Measurements from ENCODE around the gene MAD1L1. TPM values are rescaled to one million over a fixed set of nuclear protein-coding genes. Genes with fewer than 3 reads are reported as not detected.
A peak's percentile ranks its signal among the peaks of the same experiment; 100 is the strongest.
"Not testable (repeated sequence)": the region's sequence is repeated elsewhere in the genome, so short reads cannot be mapped to it uniquely, and the experiment has no call there.

Gene MAD1L1
- polyA plus RNA-seq, 3 donors from 2014 or later, result 85.0 to 166 (median 97.0) TPM

GRCh38 chr7:2002561-2003450 lies 229.9 kb downstream of the MAD1L1 start:
- peaks cover 2 to 5% (median 3%) of the 10 kb centered on the region in 3 donors for H3K36me3 Mint-ChIP-seq
- peaks cover 4 to 6% (median 5%) of the 10 kb centered on the region in 3 donors for H3K27me3 Mint-ChIP-seq (ENCODE audit: low read depth in 3 of 3)
- no peak overlapping the region for H3K27ac Mint-ChIP-seq
- DNase-seq, result no peak
- no peaks in the 10 kb centered on the region for H3K9me3 Mint-ChIP-seq
- no peak overlapping the region for H3K4me3 Mint-ChIP-seq
- H3K4me1 Mint-ChIP-seq, result peaks cover 34 to 36% of the 10 kb centered on the region in 2 donors

- Mint-ChIP-seq H3K27ac (peak overlapping the region in 1 of 6 donors; percentile 49), H3K9me3 (no peaks in the 10 kb centered on the region), H3K4me3 (no peak overlapping the region), H3K4me1 (peaks cover 31 to 34% of the 10 kb centered on the region in 2 donors), H3K36me3 (peaks cover 0 to 3% (median 3%) of the 10 kb centered on the region in 3 donors), H3K27me3 (ENCODE audit: low read depth in 3 of 3) (peaks cover 4 to 7% (median 6%) of the 10 kb centered on the region in 3 donors)
- DNase-seq, result no peak
Observed at GRCh38 chr7:2001601-2002442, 230.9 kb downstream of the MAD1L1 start.

DNA sequence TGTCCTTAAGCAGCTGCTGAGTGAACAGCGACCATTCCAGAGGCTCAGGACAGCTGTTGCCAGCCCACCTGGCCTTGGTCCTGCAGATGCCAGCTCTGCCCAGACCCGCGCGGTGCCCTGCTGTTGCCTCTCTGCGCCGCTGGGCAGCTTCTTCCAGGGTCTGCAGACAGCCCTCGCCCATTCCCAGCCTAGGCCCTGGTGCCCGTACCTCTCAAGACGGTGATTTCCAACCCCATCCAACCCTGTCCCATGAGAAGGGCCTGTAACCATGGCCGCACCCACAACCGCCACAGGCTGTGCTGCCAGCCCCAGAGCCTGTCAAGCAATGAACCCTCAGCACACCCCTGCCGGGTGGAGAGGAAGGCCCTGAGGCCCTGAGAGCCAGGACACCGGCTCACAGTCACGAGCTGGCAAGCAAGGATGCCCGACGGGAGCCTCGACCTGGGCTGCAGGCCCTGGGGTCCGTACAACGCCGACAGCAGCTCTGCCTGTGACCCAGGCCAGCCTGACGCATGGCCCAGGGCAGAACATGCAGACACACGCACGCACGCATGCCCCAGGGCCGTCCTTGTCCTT lies 231.9 kb downstream of the MAD1L1 start:
- no peak for DNase-seq
- H3K9me3 Mint-ChIP-seq, result no peaks in the 10 kb centered on the region
- H3K27me3 Mint-ChIP-seq (ENCODE audit: low read depth in 3 of 3), result peaks cover 3 to 7% (median 4%) of the 10 kb centered on the region in 3 donors
- no peak overlapping the region for H3K4me3 Mint-ChIP-seq
- peaks cover 0 to 3% (median 0%) of the 10 kb centered on the region in 3 donors for H3K36me3 Mint-ChIP-seq
- H3K4me1 Mint-ChIP-seq, result peaks cover 22 to 27% of the 10 kb centered on the region in 2 donors
- peak overlapping the region in 1 of 6 donors; percentile 71 for H3K27ac Mint-ChIP-seq

- DNase-seq, result no peak
- H3K9me3 Mint-ChIP-seq, result no peaks in the 10 kb centered on the region
- peaks cover 16 to 22% of the 10 kb centered on the region in 2 donors for H3K4me1 Mint-ChIP-seq
- peaks cover 3 to 7% (median 4%) of the 10 kb centered on the region in 3 donors for H3K27me3 Mint-ChIP-seq (ENCODE audit: low read depth in 3 of 3)
- peaks cover 0 to 3% (median 0%) of the 10 kb centered on the region in 3 donors for H3K36me3 Mint-ChIP-seq
- H3K4me3 Mint-ChIP-seq, result peak overlapping the region in 4 of 5 donors; percentile 23 to 63 (median 53)
- peak overlapping the region in 3 of 6 donors; percentile 56 to 87 (median 71) for H3K27ac Mint-ChIP-seq
Observed at GRCh38 chr7:2000153-2000687, 232.5 kb downstream of the MAD1L1 start.

DNA sequence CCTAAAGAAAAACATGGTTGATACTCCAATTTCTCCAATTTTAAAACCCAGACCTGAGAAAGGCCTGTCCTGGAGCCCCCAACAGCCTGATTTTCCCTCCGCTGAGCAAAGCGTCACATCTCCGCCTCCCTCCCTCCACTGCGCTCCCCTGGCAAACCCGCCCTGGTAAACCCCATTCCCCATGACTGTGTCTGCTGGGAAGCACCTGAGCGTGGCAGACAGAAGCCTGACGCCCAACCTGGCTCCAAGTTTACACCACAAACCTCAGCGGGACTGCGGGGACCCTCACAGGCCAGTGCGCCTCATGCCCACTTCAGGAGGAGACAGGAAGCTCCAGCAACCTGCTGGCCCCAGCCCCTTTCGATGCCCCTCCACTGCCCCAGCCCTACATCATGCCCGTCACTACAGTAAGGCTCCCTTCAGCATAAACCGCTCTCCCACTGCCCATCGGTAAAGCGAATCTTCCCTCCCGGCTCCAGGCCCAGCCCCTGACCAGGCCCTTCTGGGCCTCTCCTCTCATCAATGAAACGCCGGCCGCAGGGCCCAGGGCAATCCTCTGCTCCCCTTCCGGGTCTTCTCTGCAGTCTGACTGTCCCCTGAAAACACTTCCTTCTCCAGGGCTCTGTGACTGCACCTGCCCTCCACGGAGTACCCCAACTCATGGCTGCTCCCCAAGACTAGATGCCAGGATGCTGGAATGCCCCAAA lies 233.3 kb downstream of the MAD1L1 start:
- Mint-ChIP-seq H3K9me3 (no peaks in the 10 kb centered on the region), H3K27ac (peak overlapping the region in 1 of 6 donors; percentile 71), H3K36me3 (peaks cover 0 to 3% (median 0%) of the 10 kb centered on the region in 3 donors), H3K27me3 (ENCODE audit: low read depth in 3 of 3) (peaks cover 3 to 7% (median 4%) of the 10 kb centered on the region in 3 donors), H3K4me3 (no peak overlapping the region), H3K4me1 (peaks cover 13 to 20% of the 10 kb centered on the region in 2 donors)
- no peak for DNase-seq

DNA sequence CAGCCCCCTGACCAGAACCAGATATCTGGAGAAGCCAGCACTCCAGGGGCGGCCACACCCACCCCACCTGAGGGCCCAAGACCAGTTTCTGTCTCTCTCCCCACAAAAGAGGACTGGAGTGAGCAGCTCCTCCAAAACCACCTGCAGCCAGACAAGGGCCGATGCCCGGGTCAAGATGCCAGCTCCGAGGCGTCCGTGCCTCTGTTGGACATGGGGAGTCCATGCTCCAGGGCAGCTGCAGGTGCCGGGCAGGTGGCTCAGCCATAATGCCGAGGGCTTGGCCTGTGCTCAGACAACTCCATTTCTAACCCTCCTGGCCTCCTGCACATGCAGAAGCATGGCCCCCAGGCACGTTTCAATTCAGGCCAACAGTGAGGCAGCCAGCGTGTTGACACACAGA lies 234.6 kb downstream of the MAD1L1 start:
- no peak overlapping the region for H3K27ac Mint-ChIP-seq
- H3K27me3 Mint-ChIP-seq (ENCODE audit: low read depth in 3 of 3), result peaks cover 3 to 7% (median 4%) of the 10 kb centered on the region in 3 donors
- no peak overlapping the region for H3K4me3 Mint-ChIP-seq
- peaks cover 13 to 20% of the 10 kb centered on the region in 2 donors for H3K4me1 Mint-ChIP-seq
- peaks cover 0 to 3% (median 0%) of the 10 kb centered on the region in 3 donors for H3K36me3 Mint-ChIP-seq
- no peak for DNase-seq
- no peaks in the 10 kb centered on the region for H3K9me3 Mint-ChIP-seq

DNA sequence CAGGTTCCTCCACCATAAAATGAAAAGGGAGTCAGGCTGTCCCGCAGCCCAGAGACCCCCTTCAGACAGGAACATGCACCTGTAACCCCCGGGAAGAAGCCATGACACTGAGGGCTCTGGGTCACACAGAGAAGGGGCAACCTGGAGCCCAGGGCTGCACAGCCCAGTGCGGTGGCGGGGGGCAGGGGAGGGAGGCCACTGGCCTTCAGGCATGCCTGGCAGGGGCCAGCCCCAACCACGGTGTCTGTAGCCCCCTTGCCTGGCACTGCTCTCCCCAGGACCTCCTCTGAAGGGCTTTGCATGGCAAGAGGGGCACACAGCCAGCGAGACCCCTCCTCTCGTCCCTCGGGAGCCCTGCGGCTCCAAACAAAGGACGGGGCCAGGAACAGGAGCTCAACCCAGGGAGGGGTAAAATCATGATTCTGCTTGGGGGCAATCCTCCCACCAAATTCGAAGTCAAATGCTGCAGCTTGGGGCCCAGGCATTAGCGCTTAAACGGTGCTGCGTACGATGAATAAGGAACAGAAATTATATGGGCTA lies 235.1 kb downstream of the MAD1L1 start:
- Mint-ChIP-seq H3K36me3 (peaks cover 0 to 3% (median 0%) of the 10 kb centered on the region in 3 donors), H3K27ac (no peak overlapping the region), H3K27me3 (ENCODE audit: low read depth in 3 of 3) (peaks cover 3 to 7% (median 3%) of the 10 kb centered on the region in 3 donors), H3K4me1 (peaks cover 13 to 20% of the 10 kb centered on the region in 2 donors), H3K9me3 (no peaks in the 10 kb centered on the region), H3K4me3 (no peak overlapping the region)
- DNase-seq, result no peak

DNA sequence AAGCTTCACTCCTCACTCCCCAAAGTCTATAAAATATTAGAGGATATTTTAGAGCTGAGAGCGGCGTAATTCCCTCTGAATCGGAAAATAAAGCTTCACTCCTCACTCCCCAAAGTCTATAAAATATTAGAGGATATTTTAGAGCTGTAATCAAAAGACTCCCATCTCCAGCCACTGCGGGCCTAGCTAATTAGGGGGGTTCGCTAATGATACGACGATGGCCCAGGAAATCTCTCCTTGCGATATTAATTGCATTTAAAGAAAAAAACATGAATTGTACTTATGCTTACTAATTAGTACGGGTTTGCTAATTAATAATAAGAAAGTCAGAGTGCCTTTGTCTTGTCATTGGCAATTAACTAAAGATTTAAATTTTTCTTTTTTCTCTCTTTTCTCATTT lies 235.9 kb downstream of the MAD1L1 start:
- no peak overlapping the region for H3K4me3 Mint-ChIP-seq
- H3K4me1 Mint-ChIP-seq, result peaks cover 13 to 20% of the 10 kb centered on the region in 2 donors
- H3K9me3 Mint-ChIP-seq, result no peaks in the 10 kb centered on the region
- H3K27me3 Mint-ChIP-seq (ENCODE audit: low read depth in 3 of 3), result peaks cover 3 to 7% (median 3%) of the 10 kb centered on the region in 3 donors
- no peak for DNase-seq
- H3K36me3 Mint-ChIP-seq, result peaks cover 0 to 3% (median 0%) of the 10 kb centered on the region in 3 donors
- no peak overlapping the region for H3K27ac Mint-ChIP-seq

- H3K36me3 Mint-ChIP-seq; H3K9me3 Mint-ChIP-seq; H3K27ac Mint-ChIP-seq; H3K4me3 Mint-ChIP-seq; H3K27me3 Mint-ChIP-seq (ENCODE audit: low read depth in 3 of 3); DNase-seq: not testable (repeated sequence)
- peaks cover 13 to 20% of the 10 kb centered on the region in 2 donors for H3K4me1 Mint-ChIP-seq
Observed at GRCh38 chr7:1995911-1996420, 236.8 kb downstream of the MAD1L1 start.

GRCh38 chr7:1995426-1995825 lies 237.3 kb downstream of the MAD1L1 start:
- Mint-ChIP-seq H3K4me3 (no peak overlapping the region), H3K27me3 (ENCODE audit: low read depth in 3 of 3) (peaks cover 2 to 6% (median 3%) of the 10 kb centered on the region in 3 donors), H3K9me3 (no peaks in the 10 kb centered on the region), H3K27ac (no peak overlapping the region), H3K36me3 (peaks cover 0 to 3% (median 0%) of the 10 kb centered on the region in 3 donors), H3K4me1 (peaks cover 8 to 15% of the 10 kb centered on the region in 2 donors)
- no peak for DNase-seq

GRCh38 chr7:1994931-1995330 lies 237.8 kb downstream of the MAD1L1 start:
- H3K9me3 Mint-ChIP-seq, result no peaks in the 10 kb centered on the region
- no peak for DNase-seq
- peaks cover 3 to 10% of the 10 kb centered on the region in 2 donors for H3K4me1 Mint-ChIP-seq
- H3K36me3 Mint-ChIP-seq, result peaks cover 0 to 3% (median 0%) of the 10 kb centered on the region in 3 donors
- H3K27me3 Mint-ChIP-seq (ENCODE audit: low read depth in 3 of 3), result peaks cover 0 to 3% (median 0%) of the 10 kb centered on the region in 3 donors
- no peak overlapping the region for H3K4me3 Mint-ChIP-seq
- no peak overlapping the region for H3K27ac Mint-ChIP-seq
